Gastroesophageal sphincter (tissue), 4 donors: ENCODE results near the gene ATAD5. TPM values are rescaled to one million over a fixed set of nuclear protein-coding genes. Genes with fewer than 3 reads are reported as not detected.

Experiments used
- ATAC-seq: fragments of 150-250 bp; one replicate; pipeline ENCODE4 v1.9.1; 2016; ENCODE audit warnings: mild to moderate bottlenecking, moderate library complexity
- H3K27ac ChIP-seq, 4 donors: fragments of 200-600 bp; sonication (generic) in 3 of 4; 1 replicate in 3 of 4; 2 replicates in 1 of 4; pipeline ENCODE4 v1.5.1; 2016 to 2019
- H3K27me3 ChIP-seq: fragments of 200-600 bp; sonication (generic); one replicate; pipeline ENCODE4 v1.5.1; 2019
- H3K36me3 ChIP-seq, 2 donors: fragments of 200-600 bp; sonication (generic); one replicate each; pipeline ENCODE4 v1.5.1; 2019; ENCODE audit warnings: control low read depth in 1 of 2
- H3K4me1 ChIP-seq, 3 donors: fragments of 200-600 bp; sonication (generic); 1 replicate in 2 of 3; 2 replicates in 1 of 3; pipeline ENCODE4 v1.5.1; 2016 to 2019; ENCODE audit warnings: control low read depth in 2 of 3
- H3K4me3 ChIP-seq, 2 donors: fragments of 200-600 bp; sonication (generic); one replicate each; pipeline ENCODE4 v1.5.1; 2019; ENCODE audit warnings: mild to moderate bottlenecking in 1 of 2, moderate library complexity in 1 of 2
- H3K9me3 ChIP-seq, 3 donors: fragments of 200-600 bp; sonication (generic); one replicate each; pipeline ENCODE4 v1.5.1; 2017 to 2019; ENCODE audit warnings: control low read depth in 2 of 3
- EP300 ChIP-seq: sonication (generic); formaldehyde crosslinking; IDR thresholded peaks from one replicate; pipeline ENCODE4 v1.6.1; 2017; ENCODE audit warnings: antibody characterized with exemption, mild to moderate bottlenecking
- POLR2A ChIP-seq, 2 donors: fragments of 450-650 bp; IDR thresholded peaks; one replicate each; pipeline ENCODE4 v1.6.1; 2017; ENCODE audit warnings: antibody characterized with exemption in 2 of 2, mild to moderate bottlenecking in 2 of 2, moderate library complexity in 1 of 2
- POLR2AphosphoS5 ChIP-seq: sonication (generic); formaldehyde crosslinking; IDR thresholded peaks from one replicate; pipeline ENCODE4 v1.6.1; 2017; ENCODE audit warnings: antibody characterized with exemption
- WGBS, 2 donors: methylation state at CpG; one replicate each; pipeline ENCODE4 v1.1.5; 2018; ENCODE audit warnings: low coverage in 1 of 2; 5-methylcytosine and 5-hydroxymethylcytosine counted together
- small RNA-seq, 4 donors: library from RNA; depleted of rRNA; stranded (forward); fragments of <200 nt; gene quantifications; one replicate each; pipeline ENCODE3, GENCODE V24; 2016
- total RNA-seq, 4 donors: library from RNA; depleted of rRNA; stranded (reverse); fragments of >200 nt; gene quantifications; one replicate each; pipeline ENCODE4 v1.1.0, GENCODE V29; 2016
- TF ChIP-seq, protein P1 (sequence below), 4 experiments: fragments of 200-600 bp in 2 of 4; fragments of 450-650 bp in 2 of 4; sonication (generic) in 1 of 4; IDR thresholded peaks; one replicate each; pipeline ENCODE4 v1.5.1; 2017 to 2019; ENCODE audit warnings: antibody characterized with exemption in 4 of 4, mild to moderate bottlenecking in 2 of 4, moderate library complexity in 2 of 4

The ATAD5 gene
- total RNA-seq, 4 donors from 2014 or later: 0.47 to 1.7 (median 0.86) TPM

DNA sequence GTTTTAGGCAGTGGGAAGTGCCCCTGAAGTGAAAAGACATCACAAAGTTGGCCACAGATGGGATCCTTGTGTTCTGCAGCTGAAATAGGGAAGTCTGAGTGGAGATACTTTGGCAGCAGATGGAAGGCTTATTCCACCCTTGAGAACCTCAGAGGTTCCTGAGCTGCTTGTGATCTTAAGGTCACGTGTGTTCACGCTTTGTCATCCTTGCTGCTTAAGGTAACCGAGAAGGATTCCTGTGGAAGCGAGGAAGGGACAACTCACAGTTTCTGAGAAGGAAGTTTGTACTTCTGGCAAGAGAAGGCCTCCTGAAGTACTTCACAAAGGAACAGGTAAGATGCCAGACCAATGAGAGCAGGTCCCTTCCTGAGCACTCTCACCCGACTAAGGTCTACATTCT, 102.2 kb downstream of the ATAD5 start:
- ATAC-seq: no peak
- TF ChIP-seq EP300 (no peak), POLR2AphosphoS5 (no peak), POLR2A (IDR thresholded peaks at IDR 0.05) (no peak)
- TF ChIP-seq, protein P1, sequence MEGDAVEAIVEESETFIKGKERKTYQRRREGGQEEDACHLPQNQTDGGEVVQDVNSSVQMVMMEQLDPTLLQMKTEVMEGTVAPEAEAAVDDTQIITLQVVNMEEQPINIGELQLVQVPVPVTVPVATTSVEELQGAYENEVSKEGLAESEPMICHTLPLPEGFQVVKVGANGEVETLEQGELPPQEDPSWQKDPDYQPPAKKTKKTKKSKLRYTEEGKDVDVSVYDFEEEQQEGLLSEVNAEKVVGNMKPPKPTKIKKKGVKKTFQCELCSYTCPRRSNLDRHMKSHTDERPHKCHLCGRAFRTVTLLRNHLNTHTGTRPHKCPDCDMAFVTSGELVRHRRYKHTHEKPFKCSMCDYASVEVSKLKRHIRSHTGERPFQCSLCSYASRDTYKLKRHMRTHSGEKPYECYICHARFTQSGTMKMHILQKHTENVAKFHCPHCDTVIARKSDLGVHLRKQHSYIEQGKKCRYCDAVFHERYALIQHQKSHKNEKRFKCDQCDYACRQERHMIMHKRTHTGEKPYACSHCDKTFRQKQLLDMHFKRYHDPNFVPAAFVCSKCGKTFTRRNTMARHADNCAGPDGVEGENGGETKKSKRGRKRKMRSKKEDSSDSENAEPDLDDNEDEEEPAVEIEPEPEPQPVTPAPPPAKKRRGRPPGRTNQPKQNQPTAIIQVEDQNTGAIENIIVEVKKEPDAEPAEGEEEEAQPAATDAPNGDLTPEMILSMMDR (IDR thresholded peaks at IDR 0.05): no peak
- WGBS, 2 donors: 31 to 82% methylated on average over 3 to 5 of the region's 5 CpGs

DNA sequence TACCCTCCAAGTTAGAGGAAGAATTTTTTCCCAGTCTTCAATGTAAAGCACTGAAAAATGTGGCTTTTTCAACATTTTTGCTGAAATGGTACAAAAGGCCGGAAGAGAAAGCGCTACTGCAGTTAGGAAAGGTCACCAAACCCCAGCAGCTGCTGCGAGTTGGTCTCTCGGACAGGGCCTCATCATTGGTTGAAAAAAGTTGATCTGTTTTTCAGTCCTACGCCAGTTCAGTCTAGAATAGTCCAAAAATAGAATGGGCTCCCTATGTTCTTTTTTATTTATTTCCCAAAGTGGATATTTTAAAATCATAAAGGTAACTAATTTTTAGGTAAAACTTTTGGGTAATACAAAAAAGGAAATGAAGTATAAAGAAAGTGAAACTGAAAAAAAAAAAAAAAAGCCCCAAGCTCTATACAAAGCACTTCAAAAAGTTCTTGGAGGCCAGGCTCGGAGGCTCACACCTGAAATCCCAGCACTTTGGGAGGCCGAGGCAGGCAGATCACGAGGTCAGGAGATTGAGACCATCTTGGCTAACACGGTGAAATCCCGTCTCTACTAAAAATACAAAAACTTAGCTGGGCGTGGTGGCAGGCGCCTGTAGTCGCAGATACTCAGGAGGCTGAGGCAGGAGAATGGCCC, 107.4 kb downstream of the ATAD5 start:
- H3K27me3 ChIP-seq: peaks cover 7% of the 10 kb centered on the region
- peak overlapping the region in 1 of 4 donors; percentile 19 for H3K27ac ChIP-seq
- no peaks in the 10 kb centered on the region for H3K9me3 ChIP-seq
- H3K36me3 ChIP-seq: no peaks in the 10 kb centered on the region
- no peak overlapping the region for H3K4me3 ChIP-seq
- no peaks in the 10 kb centered on the region for H3K4me1 ChIP-seq
- no peak for ATAC-seq
- TF ChIP-seq EP300: no peak
- TF ChIP-seq POLR2A (IDR thresholded peaks at IDR 0.05): no peak
- TF ChIP-seq, protein P1 (IDR thresholded peaks at IDR 0.05): no peak
- 78 to 84% methylated on average over 5 to 13 of the region's 13 CpGs for WGBS, 2 donors

More for the DNA sequence above, 102.2 kb downstream of the ATAD5 start:
- Histone ChIP-seq H3K9me3 (no peaks in the 10 kb centered on the region), H3K4me3 (no peak overlapping the region), H3K36me3 (no peaks in the 10 kb centered on the region), H3K4me1 (no peaks in the 10 kb centered on the region), H3K27ac (no peak overlapping the region), H3K27me3 (peaks cover 13% of the 10 kb centered on the region)

DNA sequence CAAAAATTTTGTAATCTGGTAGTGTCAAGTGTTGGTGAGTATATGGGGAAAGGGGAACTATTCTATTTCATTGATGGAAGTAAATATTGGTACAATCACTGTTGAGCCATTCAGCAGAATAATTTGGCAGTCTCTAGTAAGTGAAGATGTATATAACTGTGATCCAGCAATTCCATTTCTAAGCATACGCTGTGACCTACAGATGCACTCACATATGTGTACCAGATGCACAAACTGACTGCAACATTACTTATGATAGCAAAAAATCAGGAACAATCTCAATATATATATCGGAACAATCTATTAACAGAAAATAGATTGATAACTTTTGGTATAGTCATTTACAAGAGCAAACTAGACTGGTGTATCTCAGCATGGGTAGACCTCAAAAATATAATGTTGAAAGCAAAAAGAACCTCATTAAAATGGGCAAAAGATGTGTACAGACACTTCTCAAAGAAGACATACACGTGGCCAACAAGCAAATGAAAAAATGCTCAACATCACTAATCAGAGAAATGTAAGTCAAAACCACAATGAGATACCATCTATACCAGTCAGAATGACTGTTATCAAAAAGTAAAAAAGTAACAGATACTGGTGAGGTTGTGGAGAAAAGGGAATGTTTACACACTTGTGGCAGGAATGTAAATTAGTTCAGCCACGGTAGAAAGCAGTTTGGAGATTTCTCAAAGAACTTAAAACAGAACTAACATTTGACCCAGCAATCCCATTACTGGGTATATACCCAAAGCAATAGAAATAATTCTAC, 110.7 kb downstream of the ATAD5 start:
- Histone ChIP-seq H3K4me3 (no peak overlapping the region), H3K36me3 (no peaks in the 10 kb centered on the region), H3K9me3 (no peaks in the 10 kb centered on the region), H3K4me1 (no peaks in the 10 kb centered on the region), H3K27me3 (no peaks in the 10 kb centered on the region), H3K27ac (no peak overlapping the region)
- WGBS, 2 donors: 41 to 54% methylated on average over 4 of the region's 4 CpGs
- TF ChIP-seq POLR2AphosphoS5 (no peak), EP300 (no peak), POLR2A (IDR thresholded peaks at IDR 0.05) (no peak)
- TF ChIP-seq, protein P1 (IDR thresholded peaks at IDR 0.05): no peak
- ATAC-seq: no peak

Small RNA genes lying within 50 kb of the gene (small RNA-seq; reads per million reads assigned to genes)
- 0 reads per million in 4 donors for gene RNU6-298P

Other genes starting within 250 kb of the ATAD5 start
- gene CRLF3, start 7.3 kb upstream of the ATAD5 start, total RNA-seq: 10 to 100 TPM in 3 of 4 donors, 1 to 10 TPM in 1; 7.0 to 18.4 (median 11.4) TPM
- gene TEFM, start 74.3 kb downstream of the ATAD5 start, total RNA-seq: 10 to 100 TPM in 1 of 4 donors, 1 to 10 TPM in 3; 4.8 to 14.9 (median 7.5) TPM
- 10 to 100 TPM; 10.6 to 20.9 (median 12.6) TPM for gene ADAP2, start 90.0 kb downstream of the ATAD5 start, total RNA-seq
- gene RNF135, start 139.1 kb downstream of the ATAD5 start, total RNA-seq: 10 to 100 TPM; 18.2 to 22.3 (median 20.3) TPM